Mucosa of descending colon (tissue), 3 donors: ENCODE results near the gene UNG. TPM values are rescaled to one million over a fixed set of nuclear protein-coding genes. Genes with fewer than 3 reads are reported as not detected.

ENCODE experiments used
- ATAC-seq: fragments of 200-7000 bp; cut with Tn5 transposase; one replicate; pipeline ENCODE4 v1.9.1; 2020; ENCODE audit warnings: mild to moderate bottlenecking, moderate library complexity
- DNase-seq, 3 donors: peaks; one replicate each; pipeline ENCODE4 v3.0.0-alpha.2; 2020
- H3K36me3 ChIP-seq: fragments of 200-600 bp; one replicate; pipeline ENCODE4 v1.8.0; 2021; ENCODE audit warnings: low read depth, mild to moderate bottlenecking
- H3K4me1 ChIP-seq: fragments of 200-600 bp; one replicate; pipeline ENCODE4 v1.8.0; 2021; ENCODE audit warnings: low read depth, mild to moderate bottlenecking
- H3K4me3 ChIP-seq: fragments of 200-600 bp; one replicate; pipeline ENCODE4 v1.8.0; 2021; ENCODE audit warnings: mild to moderate bottlenecking
- H3K9me3 ChIP-seq: fragments of 200-600 bp; one replicate; pipeline ENCODE4 v1.8.0; 2021; ENCODE audit warnings: mild to moderate bottlenecking
- intact Hi-C, 2 donors: fragments of 100-400 bp; cut with DNase I in 1 of 2; cut with micrococcal nuclease in 1 of 2; formaldehyde crosslinking; loops; one replicate each; pipeline versions ENCODE4 v1.11.0 to v1.11.1; 2022; cut with DNase I, micrococcal nuclease
- total RNA-seq, 3 donors: library from RNA; stranded (reverse); fragmentation: NEBNext Ultra II Directional in 2 of 3; extraction: Animal tissue kit (Norgen Biotek cat#: 25700) in 2 of 3; gene quantifications; one replicate each; pipeline versions ENCODE4 v1.2.1 to v1.2.4, GENCODE V29; 2021 to 2023
- TF ChIP-seq, protein P1 (sequence below): fragments of 200-600 bp; IDR thresholded peaks from one replicate; pipeline ENCODE4 v1.8.0; 2022; ENCODE audit warnings: antibody characterized with exemption, mild to moderate bottlenecking
- donor health status: DM: no; HTN: no; CAD: no; lungs with moderate emphysema.
- donor health status: DM: no; HTN: no; CAD: no.
- donor health status: DM: no; HTN: yes; CAD: no.

The UNG gene
- total RNA-seq, 3 donors from 2014 or later = 22.1 to 39.4 (median 35.6) TPM

- Histone ChIP-seq H3K9me3 (no peaks in the 10 kb centered on the region), H3K36me3 (peaks cover 3% of the 10 kb centered on the region), H3K4me3 (no peak overlapping the region), H3K4me1 (peaks cover 19% of the 10 kb centered on the region)
- intact Hi-C loops = no loop called here
- TF ChIP-seq, protein P1, sequence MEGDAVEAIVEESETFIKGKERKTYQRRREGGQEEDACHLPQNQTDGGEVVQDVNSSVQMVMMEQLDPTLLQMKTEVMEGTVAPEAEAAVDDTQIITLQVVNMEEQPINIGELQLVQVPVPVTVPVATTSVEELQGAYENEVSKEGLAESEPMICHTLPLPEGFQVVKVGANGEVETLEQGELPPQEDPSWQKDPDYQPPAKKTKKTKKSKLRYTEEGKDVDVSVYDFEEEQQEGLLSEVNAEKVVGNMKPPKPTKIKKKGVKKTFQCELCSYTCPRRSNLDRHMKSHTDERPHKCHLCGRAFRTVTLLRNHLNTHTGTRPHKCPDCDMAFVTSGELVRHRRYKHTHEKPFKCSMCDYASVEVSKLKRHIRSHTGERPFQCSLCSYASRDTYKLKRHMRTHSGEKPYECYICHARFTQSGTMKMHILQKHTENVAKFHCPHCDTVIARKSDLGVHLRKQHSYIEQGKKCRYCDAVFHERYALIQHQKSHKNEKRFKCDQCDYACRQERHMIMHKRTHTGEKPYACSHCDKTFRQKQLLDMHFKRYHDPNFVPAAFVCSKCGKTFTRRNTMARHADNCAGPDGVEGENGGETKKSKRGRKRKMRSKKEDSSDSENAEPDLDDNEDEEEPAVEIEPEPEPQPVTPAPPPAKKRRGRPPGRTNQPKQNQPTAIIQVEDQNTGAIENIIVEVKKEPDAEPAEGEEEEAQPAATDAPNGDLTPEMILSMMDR = no peak
- DNase-seq (no peak), ATAC-seq (no peak)
Observed at GRCh38 chr12:109100741-109101140, 3.3 kb downstream of the UNG start.

GRCh38 chr12:109102491-109102890 lies 5.1 kb downstream of the UNG start:
- no peak for DNase-seq
- H3K4me3 ChIP-seq = no peak overlapping the region
- H3K4me1 ChIP-seq = peaks cover 15% of the 10 kb centered on the region
- TF ChIP-seq, protein P1 = no peak
- peaks cover 3% of the 10 kb centered on the region for H3K36me3 ChIP-seq
- intact Hi-C loops = no loop called here
- no peak for ATAC-seq
- no peaks in the 10 kb centered on the region for H3K9me3 ChIP-seq

DNA sequence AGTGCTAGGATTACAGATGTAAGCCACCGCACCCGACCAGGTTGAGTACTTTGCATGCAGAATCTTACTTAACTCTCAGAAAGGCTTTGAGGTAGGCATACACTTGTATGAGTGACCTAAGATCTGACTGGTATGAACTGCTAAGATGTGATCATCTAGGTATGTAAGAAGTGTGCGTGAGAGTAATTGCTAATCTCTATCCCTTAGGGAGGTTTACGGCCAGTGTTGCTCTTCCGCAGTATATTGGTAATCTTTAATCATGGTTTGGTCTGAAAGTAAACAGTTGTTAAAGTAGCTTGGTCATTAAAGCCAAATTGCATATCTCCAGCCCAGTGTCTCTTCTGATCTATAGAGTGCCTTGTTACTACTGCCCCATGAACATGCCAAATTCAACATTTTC lies 7.8 kb downstream of the UNG start:
- intact Hi-C loops = no loop called here
- TF ChIP-seq, protein P1 = no peak
- no peaks in the 10 kb centered on the region for H3K9me3 ChIP-seq
- H3K4me3 ChIP-seq = no peak overlapping the region
- no peak for DNase-seq
- ATAC-seq = peak; percentile 60
- peaks cover 5% of the 10 kb centered on the region for H3K36me3 ChIP-seq
- H3K4me1 ChIP-seq = peaks cover 3% of the 10 kb centered on the region

GRCh38 chr12:109109746-109110350 lies 12.5 kb downstream of the UNG start:
- DNase-seq (no peak), ATAC-seq (no peak)
- no peak overlapping the region for H3K4me3 ChIP-seq
- H3K4me1 ChIP-seq = peaks cover 24% of the 10 kb centered on the region
- intact Hi-C loops = no loop called here
- H3K9me3 ChIP-seq = no peaks in the 10 kb centered on the region
- H3K36me3 ChIP-seq = peaks cover 5% of the 10 kb centered on the region
- TF ChIP-seq, protein P1 = no peak

DNA sequence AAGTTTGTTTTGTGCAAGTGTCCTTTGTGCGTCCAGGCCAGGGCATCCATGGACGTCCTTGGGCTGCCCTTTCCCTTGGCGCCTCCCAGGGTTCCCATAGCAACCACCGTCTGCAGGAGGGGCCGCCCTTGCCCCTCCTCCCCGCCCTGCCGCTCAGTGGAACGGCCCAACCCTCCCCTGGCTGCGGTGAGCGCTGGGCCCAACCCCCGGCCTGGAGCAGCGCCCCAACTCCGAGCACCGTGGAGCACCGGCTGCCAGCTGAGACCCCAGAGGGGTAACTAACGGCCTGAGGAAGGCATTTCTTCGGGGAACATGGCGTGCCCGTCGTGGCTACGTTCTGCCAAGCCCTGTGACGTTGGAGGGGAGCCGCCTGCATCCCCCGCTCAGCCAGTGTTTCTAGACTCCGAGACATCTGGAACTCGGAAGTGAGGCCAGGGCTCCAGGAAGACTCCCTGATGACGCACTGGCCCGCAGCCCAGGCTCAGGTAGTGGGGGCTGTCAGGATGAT lies 13.6 kb downstream of the UNG start:
- DNase-seq (peak; percentile 93 to 94 (median 94)), ATAC-seq (peak; percentile 91)
- intact Hi-C loops = no loop called here
- no peaks in the 10 kb centered on the region for H3K9me3 ChIP-seq
- peaks cover 29% of the 10 kb centered on the region for H3K4me1 ChIP-seq
- H3K4me3 ChIP-seq = peak overlapping the region; percentile 32
- peaks cover 5% of the 10 kb centered on the region for H3K36me3 ChIP-seq
- TF ChIP-seq, protein P1 = no peak
